OCI-LY7 (cell line): Measurements from ENCODE around the gene REC8.

Experiments used
- CTCF ChIP-seq: fragments of 200-600 bp; sonication (generic); conservative IDR thresholded peaks from 2 replicates; pipeline ENCODE4 v1.5.1; 2014; ENCODE audit warnings: mild to moderate bottlenecking, antibody characterized with exemption, low read length, moderate library complexity, mixed read lengths
- EZH2phosphoT487 ChIP-seq: fragments of 200-600 bp; sonication (generic); IDR thresholded peaks from 2 replicates; pipeline ENCODE4 v1.6.1; 2018; ENCODE audit warnings: low read depth, borderline replicate concordance, mild to moderate bottlenecking, mixed run types, antibody characterized with exemption, low read length, moderate library complexity, mixed read lengths

- TF ChIP-seq EZH2phosphoT487 (no peak), CTCF (no peak)
Measured at GRCh38 chr14:24207104-24207551, 35.2 kb downstream of the REC8 start.
